OCI-LY7 (cell line): ENCODE results near the gene QRFP. TPM values are rescaled to one million over a fixed set of nuclear protein-coding genes. Genes with fewer than 3 reads are reported as not detected.

Experiments used
- BruUV-seq: library from RNA; stranded (reverse); fragments of 400-500 nt; replicated peaks from 2 replicates; lab custom pipeline; 2021; lab: Mats Ljungman, UMichigan
- CTCF ChIA-PET: fragments of 300-600 bp; sonication (Branson Sonifier 250); formaldehyde crosslinking; loops from one replicate; lab custom pipeline; 2022; ENCODE audit warnings: antibody characterized with exemption; ENCODE audit not compliant: unreplicated experiment; lab: Charles Lee
- POLR2A ChIA-PET: fragments of 300-600 bp; sonication (Branson Sonifier 250); formaldehyde crosslinking; loops from one replicate; lab custom pipeline; 2022; ENCODE audit warnings: antibody characterized with exemption; lab: Charles Lee
- DNase-seq: peaks from one replicate; pipeline ENCODE4 v3.0.0-alpha.2; 2015; ENCODE audit warnings: low spot score
- H2AFZ ChIP-seq: fragments of 200-600 bp; sonication (generic), shearing (Covaris generic); 2 replicates; pipeline ENCODE4 v1.6.1; 2014; ENCODE audit warnings: mild to moderate bottlenecking, antibody characterized with exemption, low read length, moderate library complexity
- H3K27ac ChIP-seq: fragments of 200-600 bp; sonication (generic); 2 replicates; pipeline ENCODE4 v1.5.1; 2014; ENCODE audit warnings: mixed run types, low read depth, mild to moderate bottlenecking, moderate library complexity, low read length, inconsistent platforms; ENCODE audit not compliant: poor library complexity, severe bottlenecking
- H3K36me3 ChIP-seq: fragments of 200-600 bp; sonication (generic); 2 replicates; pipeline ENCODE4 v1.6.1; 2014; ENCODE audit warnings: mild to moderate bottlenecking, antibody characterized with exemption, low read length, moderate library complexity, mixed read lengths; ENCODE audit not compliant: insufficient read depth
- H3K4me1 ChIP-seq: fragments of 200-600 bp; sonication (generic); 2 replicates; pipeline ENCODE4 v1.5.1; 2014; ENCODE audit warnings: mild to moderate bottlenecking, low read length; ENCODE audit not compliant: insufficient read depth, poor library complexity, severe bottlenecking
- H3K4me2 ChIP-seq: fragments of 200-600 bp; sonication (generic); 2 replicates; pipeline ENCODE4 v1.6.1; 2014; ENCODE audit warnings: mild to moderate bottlenecking, low read length
- H3K4me3 ChIP-seq: fragments of 200-600 bp; sonication (generic); 2 replicates; pipeline ENCODE4 v1.5.1; 2014; ENCODE audit warnings: mild to moderate bottlenecking, low read depth, low read length; ENCODE audit not compliant: poor library complexity, severe bottlenecking
- H3K79me2 ChIP-seq: fragments of 200-600 bp; sonication (generic); 2 replicates; pipeline ENCODE4 v1.6.1; 2016; ENCODE audit warnings: low read depth, mild to moderate bottlenecking, low read length, moderate library complexity, mixed read lengths; ENCODE audit not compliant: insufficient read depth
- H3K9me2 ChIP-seq: fragments of 200-600 bp; sonication (generic); 2 replicates; pipeline ENCODE4 v1.6.1; 2016; ENCODE audit warnings: mild to moderate bottlenecking, low read length, mixed read lengths; ENCODE audit not compliant: insufficient read depth
- H3K9me3 ChIP-seq: fragments of 200-600 bp; sonication (generic); 2 replicates; pipeline ENCODE4 v1.6.1; 2014; ENCODE audit warnings: mild to moderate bottlenecking, mixed run types, low read length, mixed read lengths
- H4K20me1 ChIP-seq: fragments of 200-600 bp; sonication (generic); 2 replicates; pipeline ENCODE4 v1.6.1; 2014; ENCODE audit warnings: mild to moderate bottlenecking, antibody characterized with exemption, low read length, moderate library complexity, mixed read lengths; ENCODE audit not compliant: insufficient read depth
- EZH2phosphoT487 ChIP-seq: fragments of 200-600 bp; sonication (generic); IDR thresholded peaks from 2 replicates; pipeline ENCODE4 v1.6.1; 2018; ENCODE audit warnings: low read depth, borderline replicate concordance, mild to moderate bottlenecking, mixed run types, antibody characterized with exemption, low read length, moderate library complexity, mixed read lengths
- intact Hi-C: fragments of 100-400 bp; cut with micrococcal nuclease; formaldehyde crosslinking; loops from one replicate; pipeline ENCODE4 v1.10.0; 2022; ENCODE audit not compliant: unreplicated experiment
- total RNA-seq, 2 experiments: library from RNA; depleted of rRNA in 1 of 2; stranded (reverse); fragments of >200 nt in 1 of 2; shearing (Covaris generic) in 1 of 2; gene quantifications; 2 replicates each; pipeline ENCODE4 v1.2.3, GENCODE V29; 2014 to 2022
- TF ChIP-seq, protein P1 (sequence below): fragments of 200-600 bp; sonication (generic); conservative IDR thresholded peaks from 2 replicates; pipeline ENCODE4 v1.5.1; 2014; ENCODE audit warnings: mild to moderate bottlenecking, antibody characterized with exemption, low read length, moderate library complexity, mixed read lengths

The QRFP gene
- total RNA-seq, 2 experiments from 2014 or later, result not detected

DNA sequence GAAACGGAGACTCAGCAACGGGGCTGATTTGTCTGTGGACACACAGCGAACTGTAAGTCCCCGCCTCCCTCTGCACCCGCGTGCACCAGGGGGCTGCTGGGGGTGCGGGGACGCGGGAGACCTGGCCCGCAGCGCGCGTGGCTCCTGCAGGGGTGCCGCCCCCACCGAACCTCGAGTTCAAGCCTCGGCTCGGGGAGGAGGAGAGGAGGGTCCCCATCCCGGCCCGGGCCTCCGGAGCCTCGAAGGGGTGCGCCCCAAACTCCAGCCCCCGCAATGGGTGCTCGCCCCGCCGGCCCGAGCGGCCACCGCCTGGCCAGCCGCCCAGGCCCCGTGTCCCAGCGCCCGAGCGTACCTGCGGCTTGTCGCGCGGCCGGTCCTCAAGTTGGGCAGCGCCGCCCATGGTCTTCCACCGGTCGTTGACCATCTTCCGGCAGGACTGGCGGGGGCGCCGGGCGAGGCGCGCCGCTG lies 41.6 kb upstream of the QRFP start:
- Histone ChIP-seq H4K20me1 (no peaks in the 10 kb centered on the region), H2AFZ (no peak overlapping the region), H3K79me2 (no peaks in the 10 kb centered on the region), H3K4me2 (no peak overlapping the region), H3K9me3 (no peaks in the 10 kb centered on the region), H3K9me2 (no peaks in the 10 kb centered on the region), H3K27ac (no peak overlapping the region), H3K4me1 (no peaks in the 10 kb centered on the region), H3K4me3 (no peak overlapping the region), H3K36me3 (no peaks in the 10 kb centered on the region)
- no TSS peak for BruUV-seq
- TF ChIP-seq EZH2phosphoT487, result no peak
- TF ChIP-seq, protein P1, sequence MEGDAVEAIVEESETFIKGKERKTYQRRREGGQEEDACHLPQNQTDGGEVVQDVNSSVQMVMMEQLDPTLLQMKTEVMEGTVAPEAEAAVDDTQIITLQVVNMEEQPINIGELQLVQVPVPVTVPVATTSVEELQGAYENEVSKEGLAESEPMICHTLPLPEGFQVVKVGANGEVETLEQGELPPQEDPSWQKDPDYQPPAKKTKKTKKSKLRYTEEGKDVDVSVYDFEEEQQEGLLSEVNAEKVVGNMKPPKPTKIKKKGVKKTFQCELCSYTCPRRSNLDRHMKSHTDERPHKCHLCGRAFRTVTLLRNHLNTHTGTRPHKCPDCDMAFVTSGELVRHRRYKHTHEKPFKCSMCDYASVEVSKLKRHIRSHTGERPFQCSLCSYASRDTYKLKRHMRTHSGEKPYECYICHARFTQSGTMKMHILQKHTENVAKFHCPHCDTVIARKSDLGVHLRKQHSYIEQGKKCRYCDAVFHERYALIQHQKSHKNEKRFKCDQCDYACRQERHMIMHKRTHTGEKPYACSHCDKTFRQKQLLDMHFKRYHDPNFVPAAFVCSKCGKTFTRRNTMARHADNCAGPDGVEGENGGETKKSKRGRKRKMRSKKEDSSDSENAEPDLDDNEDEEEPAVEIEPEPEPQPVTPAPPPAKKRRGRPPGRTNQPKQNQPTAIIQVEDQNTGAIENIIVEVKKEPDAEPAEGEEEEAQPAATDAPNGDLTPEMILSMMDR, result no peak
- ChIA-PET POLR2A (no interaction called here), CTCF (no interaction called here)
- no peak for DNase-seq
- intact Hi-C loops, result loop anchor here (2.0 kb wide), 1 partner anchor 167 kb away; no protein-coding TSS in a partner anchor

DNA sequence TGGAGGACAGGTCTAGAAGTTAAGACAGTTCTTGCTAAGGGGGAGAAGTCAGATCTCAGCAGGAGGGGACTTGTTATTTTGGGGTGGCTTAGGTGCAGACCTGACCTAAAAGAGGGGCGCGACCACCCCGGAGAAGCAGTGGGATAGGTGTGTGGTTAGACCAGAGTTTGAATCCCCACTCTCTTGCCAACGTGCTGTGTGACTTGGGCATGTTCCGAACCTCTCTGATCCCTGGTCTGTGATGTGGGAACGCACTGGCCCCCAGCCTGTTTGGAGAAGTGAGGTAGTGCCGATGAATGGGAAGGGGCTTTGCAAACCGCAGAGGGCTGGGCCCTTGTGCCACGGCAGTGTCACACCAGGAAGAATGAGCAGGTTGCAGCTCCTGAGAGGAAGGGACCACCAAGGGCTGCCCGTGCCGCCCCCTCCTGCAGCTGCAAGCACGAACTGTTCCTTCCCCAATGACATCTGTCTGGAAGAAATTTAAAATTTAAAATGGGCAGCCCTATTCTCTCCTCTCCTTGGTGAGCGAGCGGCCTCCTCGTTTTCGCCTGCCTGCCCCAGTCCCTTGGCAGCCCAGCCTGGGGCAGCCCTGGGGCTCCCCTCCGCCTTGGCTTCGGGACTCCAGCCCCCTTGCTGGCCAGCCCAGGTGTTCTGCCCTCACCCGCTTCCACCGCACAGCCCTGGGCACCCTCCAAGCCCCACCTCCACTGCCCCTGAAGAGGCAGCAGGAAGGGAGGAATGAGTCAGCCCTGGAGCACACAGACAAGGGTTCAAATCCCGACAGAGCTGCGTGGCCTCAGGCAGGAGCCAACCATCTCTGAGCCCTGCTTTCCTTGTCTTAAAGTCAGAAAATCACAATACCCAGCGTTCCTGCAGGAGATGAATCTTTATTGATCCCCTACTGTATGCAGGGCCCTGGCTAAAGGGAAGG lies 40.8 kb upstream of the QRFP start:
- H3K79me2 ChIP-seq, result no peaks in the 10 kb centered on the region
- intact Hi-C loops, result loop anchor here (2.0 kb wide), 1 partner anchor 167 kb away; no protein-coding TSS in a partner anchor
- H3K4me2 ChIP-seq, result no peak overlapping the region
- TF ChIP-seq EZH2phosphoT487, result no peak
- TF ChIP-seq, protein P1, result no peak
- no peaks in the 10 kb centered on the region for H3K9me3 ChIP-seq
- no peak for DNase-seq
- no peak overlapping the region for H2AFZ ChIP-seq
- H3K27ac ChIP-seq, result no peak overlapping the region
- no peaks in the 10 kb centered on the region for H3K4me1 ChIP-seq
- no peaks in the 10 kb centered on the region for H3K9me2 ChIP-seq
- H4K20me1 ChIP-seq, result no peaks in the 10 kb centered on the region
- H3K4me3 ChIP-seq, result no peak overlapping the region
- CTCF ChIA-PET, result no interaction called here
- H3K36me3 ChIP-seq, result no peaks in the 10 kb centered on the region
- BruUV-seq, result no TSS peak
- POLR2A ChIA-PET, result no interaction called here
